ENCODE data around the gene ATP5F1B. TPM values are rescaled to one million over a fixed set of nuclear protein-coding genes. Genes with fewer than 3 reads are reported as not detected.

ATP5F1B gene
- total and polyA plus RNA-seq, 9 of the 15 experiments (the other 6 are each of a cell fraction or from before 2014, with no cell fraction given): 908 to 3,125 (median 1,482) TPM

- TF ChIP-seq ZBTB26 (CRISPR knock-in tag; IDR thresholded peaks at IDR 0.05) (no peak), BHLHE40 (IDR thresholded peaks at IDR 0.05; ENCODE audit: low read length) (peak; percentile 41), TEAD1 (CRISPR knock-in tag; IDR thresholded peaks at IDR 0.05) (peak in 1 of 2 experiments; percentile 4; a peak in 1 of 4 replicates), NR2C1 (IDR thresholded peaks at IDR 0.05) (no peak), NR2C1 (tag; IDR thresholded peaks at IDR 0.05) (no peak), IRF2 (CRISPR knock-in tag; IDR thresholded peaks at IDR 0.05) (no peak), ESRRB (CRISPR knock-in tag; IDR thresholded peaks at IDR 0.05; ENCODE audit: borderline replicate concordance) (no peak), ZBTB43 (CRISPR knock-in tag; IDR thresholded peaks at IDR 0.05) (no peak), ARHGAP35 (IDR thresholded peaks at IDR 0.05; ENCODE audit: partially characterized antibody) (no peak), CXXC5 (CRISPR knock-in tag; IDR thresholded peaks at IDR 0.05) (peak; percentile 69), PREB (CRISPR knock-in tag; IDR thresholded peaks at IDR 0.05) (0 out of 2 replicates have a peak, but pooled peaks have one; percentile 33), SMARCB1 (IDR thresholded peaks at IDR 0.05; ENCODE audit: insufficient read length, low read depth) (no peak), BDP1 (IDR thresholded peaks at IDR 0.05; ENCODE audit: insufficient read depth, insufficient read length) (no peak), MNT (conservative IDR thresholded peaks at IDR 0.05) (peak in 1 of 2 experiments; percentile 46; a peak in 1 of 4 replicates), GABPA (tag; conservative IDR thresholded peaks at IDR 0.05; ENCODE audit: low read depth) (0 out of 2 replicates have a peak, but pooled peaks have one; percentile 24), NUFIP1 (IDR thresholded peaks at IDR 0.05; ENCODE audit: partially characterized antibody) (no peak), NRF1 (conservative IDR thresholded peaks at IDR 0.05 in 1 of 2, IDR thresholded peaks at IDR 0.05 in 1 of 2) (peak; percentile 54 to 70), ETV5 (CRISPR knock-in tag; IDR thresholded peaks at IDR 0.05; ENCODE audit: low read depth) (peak; percentile 30), POLR2B (IDR thresholded peaks at IDR 0.05; ENCODE audit: low read depth, partially characterized antibody) (no peak), ZNF77 (CRISPR knock-in tag; IDR thresholded peaks at IDR 0.05) (no peak), ZNF76 (CRISPR knock-in tag; IDR thresholded peaks at IDR 0.05; ENCODE audit: borderline replicate concordance) (no peak), EP300 (IDR thresholded peaks at IDR 0.05; ENCODE audit: low read length) (peak; percentile 39), C11orf30 (IDR thresholded peaks at IDR 0.05; ENCODE audit: low read depth) (no peak), TAF1 (IDR thresholded peaks at IDR 0.05; ENCODE audit: control insufficient read depth, extremely low read depth, insufficient read depth, low read length, severe bottlenecking) (peak; percentile 10)
Measured at GRCh38 chr12:56634837-56635791, 10.7 kb downstream of the ATP5F1B start (continued).
